ENCODE results near the gene TREML1.
"Not testable (repeated sequence)": the region's sequence is repeated elsewhere in the genome, so short reads cannot be mapped to it uniquely, and the experiment has no call there.

The TREML1 gene, protein sequence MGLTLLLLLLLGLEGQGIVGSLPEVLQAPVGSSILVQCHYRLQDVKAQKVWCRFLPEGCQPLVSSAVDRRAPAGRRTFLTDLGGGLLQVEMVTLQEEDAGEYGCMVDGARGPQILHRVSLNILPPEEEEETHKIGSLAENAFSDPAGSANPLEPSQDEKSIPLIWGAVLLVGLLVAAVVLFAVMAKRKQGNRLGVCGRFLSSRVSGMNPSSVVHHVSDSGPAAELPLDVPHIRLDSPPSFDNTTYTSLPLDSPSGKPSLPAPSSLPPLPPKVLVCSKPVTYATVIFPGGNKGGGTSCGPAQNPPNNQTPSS

DNA sequence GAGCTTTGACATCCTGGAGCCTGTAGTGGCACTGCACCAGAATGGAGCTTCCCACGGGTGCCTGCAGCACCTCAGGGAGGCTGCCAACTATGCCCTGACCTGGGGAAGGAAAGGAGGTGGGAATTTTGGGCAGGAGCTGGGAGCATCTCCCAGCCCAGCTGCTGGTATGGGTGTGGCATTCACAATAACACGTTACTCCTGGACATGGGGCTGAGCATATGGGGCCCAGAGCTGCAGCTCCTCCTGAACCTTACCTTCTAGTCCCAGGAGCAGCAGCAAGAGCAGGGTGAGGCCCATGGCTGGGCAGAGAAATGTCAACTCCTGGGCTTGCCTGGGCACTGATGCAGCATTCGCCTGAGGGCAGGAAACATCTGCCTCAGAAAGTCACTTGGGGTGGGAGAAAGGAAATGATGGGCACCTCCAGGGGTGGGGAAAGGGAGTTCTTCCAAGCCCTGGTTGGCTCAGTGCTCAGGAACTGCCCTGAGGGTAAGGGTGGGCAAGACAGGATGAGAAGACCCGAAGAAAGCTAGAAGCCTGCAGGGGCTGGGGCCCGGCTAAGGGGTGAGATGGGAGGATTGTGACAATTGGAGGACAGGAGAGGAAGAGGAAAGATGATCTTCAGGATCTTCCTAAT, at the start of gene TREML1:
Gene TREML1 (minus strand): TSS at position 356 of the 634 bp plus-strand sequence. CDS start 59 bp downstream, at position 297.
- FAIRE-seq: no peak

DNA sequence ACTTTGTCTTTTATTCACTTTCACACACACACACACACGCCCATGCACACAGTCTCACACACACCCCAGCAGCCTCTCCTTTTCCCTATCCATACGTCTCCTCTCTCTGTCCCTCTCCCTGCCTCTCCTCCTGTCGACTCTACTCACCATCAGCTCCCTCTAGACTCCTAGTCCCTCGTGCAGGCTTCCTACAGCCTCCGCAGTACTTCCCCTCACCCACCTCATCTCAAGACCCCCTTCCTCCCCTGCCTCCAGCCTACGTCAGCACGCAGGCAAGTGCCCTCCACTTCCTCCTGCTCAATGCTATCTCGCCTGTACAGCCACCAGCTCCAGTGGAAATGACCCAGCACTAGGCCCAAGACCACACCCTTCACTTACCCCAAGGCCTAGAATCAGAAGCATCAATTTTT, 47.6 kb upstream of the TREML1 start:
- FAIRE-seq: no peak

- FAIRE-seq: no peak
Measured at GRCh38 chr6:41200901-41201763, 47.0 kb upstream of the TREML1 start, which contains the start of gene TREML2. TREML2 (minus strand) TSS chr6:41201149; CDS start chr6:41201008, 141 bp downstream.

DNA sequence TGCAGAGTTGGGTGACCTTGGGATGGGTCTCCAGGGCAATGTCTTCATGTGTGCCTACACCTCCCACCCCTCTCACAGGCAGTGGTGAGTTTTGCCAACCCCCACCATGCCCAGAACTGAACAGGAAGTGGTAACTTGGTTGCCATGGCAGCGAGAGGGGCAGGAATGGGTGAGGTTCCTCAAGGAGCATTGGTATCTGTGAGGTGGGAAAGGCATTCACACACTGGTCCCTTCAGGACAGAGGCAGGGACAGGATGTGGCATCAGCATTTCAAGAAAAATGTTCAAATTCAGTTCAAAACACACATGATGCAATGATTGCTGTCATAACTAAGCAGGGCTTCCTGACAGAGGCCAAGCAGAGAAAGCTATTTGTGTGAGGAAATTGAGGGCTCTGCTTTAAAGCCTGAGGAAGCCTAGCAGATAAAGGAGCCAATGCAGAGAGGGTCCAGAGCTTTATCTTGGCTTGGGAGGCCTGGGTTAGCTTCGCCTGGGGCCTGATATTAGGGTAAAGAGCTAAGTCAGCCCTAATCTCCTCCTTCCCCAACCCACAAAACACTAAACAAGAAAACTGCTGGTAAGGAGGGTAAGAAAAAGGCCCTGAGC, 46.3 kb upstream of the TREML1 start:
- no peak for FAIRE-seq

DNA sequence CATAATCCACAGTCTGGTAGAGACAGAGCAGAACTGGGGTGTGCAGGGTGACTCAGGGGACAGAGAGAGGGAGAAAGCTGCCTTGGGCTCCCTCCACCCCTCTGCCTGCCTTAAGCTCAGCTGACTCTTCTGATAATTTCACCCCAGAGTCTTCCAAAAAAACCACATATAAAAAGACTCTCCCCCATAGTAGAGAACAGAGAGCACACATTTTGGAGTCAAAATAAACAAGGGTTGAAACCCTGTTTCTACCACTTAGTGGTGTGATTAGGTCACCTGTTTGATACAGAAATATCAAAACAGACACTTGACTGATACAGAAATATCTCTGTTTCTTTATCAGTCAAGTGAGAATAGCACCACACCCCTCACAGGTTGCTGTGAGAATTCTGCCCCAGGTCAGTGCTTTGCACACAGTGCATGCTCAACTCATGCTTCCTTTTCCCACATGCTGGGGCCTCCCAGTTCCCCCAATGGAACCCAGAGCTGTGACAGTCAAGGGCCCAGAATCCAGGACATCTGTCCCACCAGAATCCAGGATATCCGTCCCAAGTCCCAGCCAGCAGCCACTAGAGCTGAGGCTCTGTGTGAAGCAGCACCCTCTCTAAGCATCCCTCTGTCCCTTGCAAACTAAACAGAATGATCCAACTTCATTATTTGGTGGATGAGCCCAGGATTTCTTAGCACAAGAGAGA, 45.6 kb upstream of the TREML1 start:
- no peak for FAIRE-seq

DNA sequence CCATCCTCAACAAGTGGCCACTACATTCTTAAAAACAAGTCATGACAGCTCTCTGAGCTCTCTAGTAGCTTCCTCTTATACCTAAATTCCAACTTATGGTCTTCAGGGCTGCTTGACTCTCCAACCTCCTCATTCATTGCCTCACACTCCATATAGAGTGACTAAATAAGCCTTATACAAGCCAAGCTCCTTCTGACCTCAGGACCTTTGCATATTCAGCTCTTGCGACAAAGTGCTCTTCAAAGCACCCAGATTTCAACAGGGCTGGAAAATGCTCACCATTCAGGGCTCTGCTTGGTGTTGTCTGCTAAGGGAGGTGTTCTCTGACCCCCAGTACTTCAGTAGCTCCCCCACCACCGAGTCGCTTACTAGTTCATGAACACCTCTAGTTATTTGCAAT, 43.1 kb upstream of the TREML1 start:
- FAIRE-seq: no peak

GRCh38 chr6:41194386-41194785, 40.2 kb upstream of the TREML1 start:
- FAIRE-seq: no peak

DNA sequence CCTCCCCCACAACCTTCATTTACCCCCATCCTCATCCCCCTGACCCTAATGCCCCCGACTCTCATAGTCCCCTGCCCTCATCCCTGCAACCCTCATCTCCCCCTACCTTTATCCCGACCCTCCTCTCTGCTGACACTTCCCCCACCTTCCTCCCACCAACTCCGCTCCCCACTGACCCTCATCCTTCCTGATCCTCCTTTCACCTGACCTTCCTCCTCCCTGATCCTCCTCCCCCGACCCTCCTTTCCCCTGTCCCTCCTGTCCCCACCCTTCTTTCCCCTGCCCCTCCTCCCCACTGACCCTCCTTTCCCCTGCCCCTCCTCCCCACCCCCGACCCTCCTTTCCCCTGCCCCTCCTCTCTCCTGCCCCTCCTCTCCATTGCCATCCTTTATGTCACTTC, 39.7 kb upstream of the TREML1 start:
- FAIRE-seq: no peak

GRCh38 chr6:41193171-41193734, 39.1 kb upstream of the TREML1 start:
- FAIRE-seq: no peak

GRCh38 chr6:41191569-41191968, 37.4 kb upstream of the TREML1 start:
- FAIRE-seq: no peak

DNA sequence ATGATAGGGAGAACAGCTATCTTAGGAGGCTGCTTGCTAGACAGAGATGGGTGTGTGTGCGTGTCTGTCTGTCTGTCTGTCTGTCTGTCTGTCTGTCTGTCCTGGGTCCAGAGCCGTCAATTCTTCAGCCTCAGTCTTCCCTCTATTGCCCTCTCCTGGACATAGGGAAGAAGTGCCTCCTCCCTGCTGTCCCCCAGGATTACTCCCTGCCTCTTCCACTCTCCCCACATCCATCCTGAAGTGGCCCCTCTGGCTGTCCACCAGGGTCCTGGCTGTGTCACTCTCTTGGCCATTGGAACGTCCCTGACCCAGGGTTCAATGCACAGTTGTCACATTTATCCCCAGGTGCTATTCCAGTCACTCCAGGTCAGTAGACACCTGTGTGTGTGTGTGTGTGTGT, 36.6 kb upstream of the TREML1 start:
- no peak for FAIRE-seq

DNA sequence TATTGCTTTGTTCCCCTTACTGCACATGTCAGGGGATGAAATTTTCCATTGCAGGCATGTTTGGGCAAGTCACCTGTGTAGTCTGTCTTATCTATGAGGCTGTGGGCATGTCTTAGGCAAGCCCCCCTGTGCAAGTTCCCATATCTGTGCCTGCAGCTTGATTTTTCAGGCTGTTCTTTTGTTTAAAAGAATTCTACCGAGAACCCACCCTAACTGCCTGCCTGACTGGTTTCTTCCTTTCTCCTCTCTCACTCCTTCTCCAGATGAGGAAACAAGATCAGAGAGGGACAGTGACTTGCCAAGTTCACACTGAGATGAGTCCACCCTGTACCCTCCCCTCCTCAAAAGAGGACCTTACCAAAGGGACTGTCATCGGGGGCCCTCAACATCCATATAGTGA, 35.8 kb upstream of the TREML1 start:
- FAIRE-seq: no peak

DNA sequence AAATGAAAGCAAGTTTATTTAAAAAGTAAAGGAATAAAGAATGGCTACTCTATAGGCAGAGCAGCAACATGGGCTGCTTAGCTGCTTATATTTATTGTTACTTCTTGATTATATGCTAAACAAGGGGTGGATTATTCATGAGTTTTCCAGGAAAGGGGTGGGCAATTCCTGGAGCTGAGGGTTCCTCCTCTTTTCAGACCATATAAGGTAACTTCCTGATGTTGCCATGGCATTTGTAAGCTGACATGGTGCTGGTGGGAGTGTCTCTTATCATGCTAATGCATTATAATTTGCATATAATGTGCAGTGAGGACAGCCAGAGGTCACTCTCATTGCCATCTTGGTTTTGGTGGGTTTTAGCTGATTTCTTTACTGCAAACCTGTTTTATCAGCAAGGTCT, 34.9 kb upstream of the TREML1 start:
- not testable (repeated sequence) for FAIRE-seq

GRCh38 chr6:41187924-41188886, 34.1 kb upstream of the TREML1 start:
- no peak for FAIRE-seq

- FAIRE-seq: no peak
Measured at GRCh38 chr6:41186031-41186562, 31.9 kb upstream of the TREML1 start.

DNA sequence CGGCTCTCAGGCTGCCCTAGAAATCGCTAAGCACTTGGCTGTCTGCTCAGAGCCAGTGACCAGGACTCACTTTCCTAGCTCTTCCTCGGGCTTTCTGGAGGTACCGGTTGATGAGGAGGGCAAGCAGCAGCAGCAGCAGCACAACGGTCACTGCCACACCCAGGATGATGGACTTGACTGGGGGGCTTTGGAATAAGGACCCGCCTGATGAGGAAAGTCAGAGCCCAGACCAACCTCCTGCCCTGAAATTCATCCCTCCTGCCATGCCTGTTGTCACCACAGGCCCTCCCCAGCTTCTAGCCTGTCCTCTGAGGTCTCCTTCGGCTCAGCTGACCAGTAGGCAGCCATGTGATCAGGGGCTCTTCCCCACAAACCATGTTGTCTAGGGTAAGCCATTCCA, 30.6 kb upstream of the TREML1 start:
- no peak for FAIRE-seq

DNA sequence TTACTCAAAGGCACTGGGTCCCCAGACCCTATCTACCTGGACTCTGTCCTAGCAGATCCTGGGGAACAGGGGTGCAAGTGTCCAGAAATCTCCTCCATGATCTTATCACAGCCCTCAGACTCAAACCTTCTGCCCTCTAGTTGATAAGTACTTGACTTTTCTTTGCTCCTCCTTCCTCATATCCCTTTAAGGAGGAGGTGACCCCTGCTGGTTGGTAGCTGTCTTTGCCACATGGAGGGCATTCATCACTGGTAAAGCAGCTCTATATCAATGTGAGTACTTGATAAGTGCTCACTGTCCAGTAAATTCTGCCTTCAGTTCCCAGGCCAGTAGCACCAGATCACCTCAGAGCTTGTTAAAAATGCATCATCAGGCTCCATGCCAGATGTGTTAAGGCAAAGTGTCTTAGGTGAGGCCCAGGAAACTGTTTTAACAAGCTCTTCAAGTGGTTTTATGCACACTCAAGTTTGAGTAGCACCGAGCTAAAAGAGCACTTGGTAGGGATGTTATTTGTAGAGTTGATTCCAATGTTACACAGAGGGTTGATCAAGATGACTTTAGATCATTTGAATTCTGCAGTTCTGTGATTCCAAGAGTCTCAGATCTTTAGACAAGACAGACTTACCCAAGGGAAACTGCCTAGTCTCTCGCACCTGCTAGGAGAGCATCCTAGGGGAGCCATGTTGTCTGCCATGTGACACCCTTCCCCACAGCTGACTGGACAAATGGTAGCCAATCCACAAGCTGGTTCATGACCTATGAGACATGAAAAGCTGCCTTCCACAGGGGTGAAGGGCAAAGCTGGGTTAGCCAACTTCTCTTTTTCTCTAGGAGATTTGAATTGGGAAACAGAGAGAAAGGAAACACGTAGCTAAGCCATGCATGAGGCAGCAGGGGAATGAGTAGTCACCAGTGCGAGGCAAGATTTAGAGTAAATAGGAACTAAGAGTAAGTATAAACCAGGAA, 28.2 kb upstream of the TREML1 start:
- FAIRE-seq: no peak

DNA sequence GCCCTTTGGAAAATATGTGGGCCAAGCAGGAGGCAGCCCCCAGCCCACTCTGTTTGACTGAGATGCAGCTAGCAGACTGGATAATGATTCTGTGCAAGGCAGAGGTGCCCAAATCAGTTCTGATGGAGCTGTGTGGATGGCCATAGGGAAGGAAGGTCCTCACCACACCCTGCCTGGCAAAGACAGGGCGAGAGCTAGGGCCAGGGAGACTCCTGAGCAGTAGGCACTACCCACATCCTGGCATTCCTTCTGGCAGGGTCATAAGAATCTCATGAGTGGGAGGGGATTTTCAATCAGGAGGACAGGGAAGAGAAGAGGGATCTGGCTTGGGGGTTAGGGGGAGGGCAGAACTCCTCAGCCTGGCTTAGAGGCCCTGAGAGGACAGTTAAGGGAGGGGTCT, 27.4 kb upstream of the TREML1 start:
- FAIRE-seq: no peak

DNA sequence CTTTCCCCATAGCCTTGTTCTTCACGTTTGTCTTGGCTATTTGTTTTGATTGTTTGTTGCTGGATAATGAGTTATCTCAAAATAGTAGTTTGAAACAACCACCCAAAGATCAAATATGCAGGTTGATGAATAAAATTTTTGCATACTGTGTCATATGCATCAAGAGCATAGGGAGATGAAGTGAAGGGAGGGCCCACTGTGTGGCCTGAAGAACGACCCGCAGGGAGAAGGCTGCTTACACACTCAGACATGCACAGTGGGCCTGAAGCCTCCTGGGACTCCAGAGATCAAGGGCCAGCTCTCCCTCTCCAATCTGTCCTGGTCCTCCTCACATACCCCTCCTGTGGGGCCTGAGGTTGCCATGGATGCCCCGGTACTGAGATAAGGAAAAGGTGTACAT, 25.0 kb upstream of the TREML1 start:
- FAIRE-seq: no peak
